Measurements from ENCODE around the gene SGPL1.

The SGPL1 gene

DNA sequence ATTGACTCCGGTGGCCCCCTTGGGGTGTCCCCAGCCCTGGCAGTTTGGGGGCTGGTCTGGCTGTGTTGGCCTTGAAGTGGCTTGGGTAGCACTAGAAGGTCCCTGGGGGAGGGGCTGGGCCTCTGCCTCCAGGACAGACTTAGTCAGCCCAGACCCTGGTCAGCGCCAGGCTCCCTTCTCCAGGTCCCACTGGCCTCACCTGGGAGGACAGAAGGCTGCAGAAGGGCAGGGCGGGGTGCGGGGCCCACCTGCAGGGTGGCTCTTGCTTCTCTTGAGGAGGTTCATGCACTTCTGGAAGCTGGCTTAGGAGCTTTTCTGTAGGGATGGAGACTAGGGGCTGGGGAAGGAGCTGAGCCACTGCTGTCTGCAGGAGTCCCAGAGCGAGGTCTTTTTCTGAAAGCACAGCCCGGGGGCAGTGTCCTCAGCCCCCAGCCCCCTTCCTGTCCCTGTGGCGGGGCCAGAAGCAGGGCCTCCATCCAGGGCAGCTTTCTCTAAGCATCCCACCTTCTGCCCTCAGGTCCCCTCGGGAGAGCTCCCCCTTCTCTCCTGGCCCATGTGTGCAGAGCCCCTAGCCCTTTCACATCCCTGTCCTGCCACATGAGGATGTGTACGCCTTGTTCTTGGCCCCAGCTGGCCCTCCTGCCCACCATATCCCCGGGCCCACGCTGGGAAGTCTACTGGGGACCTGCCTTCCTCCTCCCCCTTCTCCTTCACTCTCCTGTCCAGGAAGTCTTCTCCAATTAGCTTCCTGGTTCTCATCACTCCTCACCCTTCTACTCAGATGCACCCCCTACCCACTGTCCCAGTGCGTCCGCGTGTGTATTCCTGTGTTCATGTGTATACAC lies 41.6 kb upstream of the SGPL1 start:
- H3K4me3 ChIP-seq (ENCODE audit: low read depth, low read length), result no peak overlapping the region
- TF ChIP-seq CTCF (IDR thresholded peaks at IDR 0.05; ENCODE audit: low read depth, low read length), result no peak

GRCh38 chr10:70774810-70775678 lies 40.7 kb upstream of the SGPL1 start:
- no peak for TF ChIP-seq CTCF (IDR thresholded peaks at IDR 0.05; ENCODE audit: low read depth, low read length)
- H3K4me3 ChIP-seq (ENCODE audit: low read depth, low read length), result no peak overlapping the region

DNA sequence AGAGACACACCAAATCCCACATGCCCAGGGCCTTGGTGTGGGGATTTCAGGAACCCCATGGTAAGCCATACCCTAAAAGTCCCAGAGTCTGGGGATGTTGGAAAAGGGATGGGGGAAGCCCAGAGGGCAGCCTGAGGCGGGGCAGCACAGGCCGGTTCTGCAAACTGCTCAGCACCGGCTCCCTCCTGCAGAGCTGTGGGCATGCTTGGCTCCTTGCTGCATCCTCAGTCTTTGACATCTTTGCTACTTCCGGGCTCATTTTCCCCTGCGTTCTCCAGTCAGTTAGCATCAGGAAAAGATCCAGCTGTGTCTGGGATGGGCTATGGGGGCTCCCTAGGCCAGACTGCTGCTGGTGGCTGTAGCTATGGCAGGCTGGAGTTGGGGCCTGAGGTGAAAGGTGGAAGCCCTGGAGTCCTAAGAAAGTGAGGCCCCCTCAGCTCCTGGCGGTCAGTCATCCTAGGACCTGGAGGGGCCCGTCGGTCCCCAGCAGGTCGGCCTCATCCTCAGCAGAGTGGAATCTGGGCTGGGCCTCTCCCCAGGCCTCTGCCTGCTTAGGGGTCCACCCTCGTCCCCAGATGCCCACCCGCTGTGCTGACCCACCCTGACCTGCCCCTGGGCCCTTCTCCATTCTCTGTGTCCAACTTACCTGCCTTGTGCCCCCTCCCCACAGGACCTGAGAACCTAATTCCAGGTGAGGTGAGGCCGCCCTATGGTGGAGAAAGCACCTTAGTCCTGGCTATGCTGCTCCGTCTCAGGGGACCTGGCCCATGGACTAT lies 39.9 kb upstream of the SGPL1 start:
- no peak for TF ChIP-seq CTCF (IDR thresholded peaks at IDR 0.05; ENCODE audit: low read depth, low read length)
- no peak overlapping the region for H3K4me3 ChIP-seq (ENCODE audit: low read depth, low read length)

DNA sequence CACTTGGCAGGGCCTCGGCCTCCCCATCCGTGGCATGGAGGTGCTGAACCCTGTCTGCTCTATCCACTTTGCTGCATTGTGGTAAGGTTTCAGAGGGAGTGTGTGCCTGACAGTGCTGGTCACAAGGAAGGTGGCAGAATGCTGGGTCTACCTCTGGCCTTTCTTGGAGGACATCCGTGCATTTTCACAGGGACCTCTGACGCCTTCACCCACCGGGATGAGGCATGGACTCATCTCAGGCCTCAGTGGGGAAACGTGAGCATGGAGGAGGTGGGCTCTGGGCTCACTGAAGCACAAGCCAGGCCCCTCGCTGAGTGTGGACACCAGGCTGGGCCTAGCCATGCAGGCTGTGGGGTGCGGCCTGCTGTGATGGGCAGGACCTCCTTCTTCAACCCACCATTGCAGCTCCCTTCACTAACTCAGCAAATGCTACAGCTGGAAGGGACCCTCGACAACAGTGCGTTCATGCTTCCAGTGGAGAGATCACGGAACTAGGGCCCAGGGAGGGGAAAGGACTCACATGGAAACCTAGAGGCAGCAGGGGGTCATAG lies 39.2 kb upstream of the SGPL1 start:
- no peak overlapping the region for H3K4me3 ChIP-seq (ENCODE audit: low read depth, low read length)
- no peak for TF ChIP-seq CTCF (IDR thresholded peaks at IDR 0.05; ENCODE audit: low read depth, low read length)

DNA sequence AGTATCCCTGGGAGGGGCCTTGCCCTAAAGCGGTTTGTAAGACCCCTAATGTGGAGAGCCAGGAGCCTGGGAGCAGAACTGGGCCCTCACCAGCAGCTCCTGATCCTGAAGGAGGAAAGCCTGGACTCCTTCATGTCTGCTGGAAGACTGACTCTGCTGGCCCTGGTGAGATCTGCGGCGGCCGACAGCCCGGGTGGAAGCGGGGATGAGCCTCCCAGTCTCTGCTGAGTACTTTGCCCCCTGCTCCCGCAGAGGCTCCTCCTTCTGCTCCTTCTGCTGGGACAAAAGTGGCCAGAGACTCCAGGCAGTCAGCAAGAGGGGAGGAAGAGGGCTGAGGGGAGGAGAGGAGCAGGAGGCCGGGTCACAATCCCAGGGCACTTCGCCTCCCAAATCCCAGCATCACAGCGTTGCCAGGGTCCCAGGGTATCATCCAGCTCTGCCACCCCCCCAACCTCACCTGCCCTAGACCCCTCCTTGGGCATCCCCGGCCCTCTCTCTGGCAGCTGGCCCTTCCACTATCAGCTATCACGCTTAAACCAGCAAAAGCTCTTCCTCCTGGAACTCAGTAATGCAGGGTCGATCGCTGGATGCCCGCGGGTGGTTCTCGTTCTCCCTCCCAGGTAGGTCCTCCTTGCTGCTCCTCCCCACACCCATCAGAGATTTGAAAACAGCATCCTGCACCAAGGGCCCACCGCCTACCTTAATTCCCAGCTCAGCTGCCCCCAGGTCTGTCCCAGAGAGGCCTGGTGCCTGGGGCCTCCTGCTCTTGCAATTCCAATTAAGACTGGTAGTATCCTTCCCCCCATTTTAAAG lies 38.5 kb upstream of the SGPL1 start:
- TF ChIP-seq CTCF (IDR thresholded peaks at IDR 0.05; ENCODE audit: low read depth, low read length), result no peak

DNA sequence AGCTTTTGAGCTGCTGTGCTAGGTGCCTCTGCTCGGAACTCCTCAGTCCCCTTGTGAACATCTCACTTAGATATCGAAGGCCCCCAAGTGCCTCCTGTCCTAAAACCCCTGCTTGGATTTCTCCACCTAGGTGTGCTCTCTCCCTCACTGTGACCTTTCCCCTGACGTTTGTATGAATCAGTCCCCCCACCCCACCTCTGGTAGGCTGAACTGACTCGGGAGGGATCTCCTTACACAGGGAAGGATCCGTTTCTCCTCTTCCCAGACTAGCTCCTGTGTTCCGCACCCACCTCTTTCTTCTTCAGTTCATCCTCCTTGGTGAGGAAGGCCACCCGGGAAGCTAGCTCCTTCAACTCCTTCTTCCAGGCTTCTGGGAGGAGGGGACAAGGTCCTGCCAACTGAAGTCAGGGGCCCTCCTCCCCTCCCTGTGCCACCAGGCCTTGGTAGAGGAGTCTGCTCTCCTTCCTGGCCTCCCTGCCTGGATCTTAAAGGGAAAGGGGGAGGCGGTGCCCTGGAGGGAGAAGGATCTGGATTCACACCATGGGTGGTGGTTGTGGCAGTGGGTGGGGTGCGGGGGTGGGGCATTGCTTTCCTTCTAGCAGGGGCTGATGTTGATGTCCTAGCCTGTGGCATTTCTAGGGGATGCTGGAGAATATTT lies 37.4 kb upstream of the SGPL1 start:
- TF ChIP-seq CTCF (IDR thresholded peaks at IDR 0.05; ENCODE audit: low read depth, low read length), result no peak
- no peak overlapping the region for H3K4me3 ChIP-seq (ENCODE audit: low read depth, low read length)

More for the DNA sequence above, 38.5 kb upstream of the SGPL1 start:
- H3K4me3 ChIP-seq (ENCODE audit: low read depth, low read length), result no peak overlapping the region

All from WI38 (cell line).